Lower leg skin (tissue), 4 donors: ENCODE data around the gene THSD4. TPM values are rescaled to one million over a fixed set of nuclear protein-coding genes. Genes with fewer than 3 reads are reported as not detected.

Experiments used
- DNase-seq, 2 donors: peaks; one replicate each; pipeline ENCODE4 v3.0.0-alpha.2; 2019; ENCODE audit warnings: low spot score in 2 of 2
- H3K4me3 ChIP-seq: fragments of 200-600 bp; sonication (generic); 2 replicates; pipeline ENCODE4 v1.5.1; 2017; ENCODE audit warnings: mild to moderate bottlenecking, low read depth; ENCODE audit not compliant: poor library complexity, severe bottlenecking
- CTCF ChIP-seq, 3 donors: fragments of 450-650 bp; IDR thresholded peaks; one replicate each; pipeline ENCODE4 v1.5.1; 2016; ENCODE audit warnings: antibody characterized with exemption in 3 of 3, mild to moderate bottlenecking in 3 of 3, moderate library complexity in 2 of 3
- POLR2A ChIP-seq, 2 donors: fragments of 450-650 bp; IDR thresholded peaks; one replicate each; pipeline ENCODE4 v1.6.1; 2016 to 2017; ENCODE audit warnings: antibody characterized with exemption in 2 of 2, mild to moderate bottlenecking in 1 of 2, moderate library complexity in 1 of 2
- WGBS, 2 donors: methylation state at CpG; one replicate each; pipeline ENCODE4 v1.1.5; 2018; 5-methylcytosine and 5-hydroxymethylcytosine counted together
- intact Hi-C: fragments of 100-400 bp; cut with DNase I; formaldehyde crosslinking; loops from one replicate; pipeline ENCODE4 v1.15.0; 2023; ENCODE audit warnings: low total_unique reads
- total RNA-seq, 4 donors: library from RNA; depleted of rRNA; stranded (reverse); fragments of >200 nt; gene quantifications; one replicate each; pipeline ENCODE4 v1.1.0, GENCODE V29; 2016

THSD4 gene
- total RNA-seq, 4 donors from 2014 or later, result 9.3 to 39.2 (median 32.8) TPM

GRCh38 chr15:71800835-71801745 is 685.8 kb downstream of the THSD4 start:
- H3K4me3 ChIP-seq, result no peak overlapping the region
- intact Hi-C loops, result no loop called here
- WGBS, 2 donors, result 57 to 59% methylated on average over 17 of the region's 17 CpGs
- no peak for TF ChIP-seq POLR2A (IDR thresholded peaks at IDR 0.05)
- peak in 1 of 3 donors; percentile 52 for TF ChIP-seq CTCF (IDR thresholded peaks at IDR 0.05)
- peak in 1 of 2 donors; percentile 28 for DNase-seq

- no peak overlapping the region for H3K4me3 ChIP-seq
Observed at GRCh38 chr15:71801935-71802655, 686.8 kb downstream of the THSD4 start.

GRCh38 chr15:71802770-71803169 is 687.5 kb downstream of the THSD4 start:
- peak in 1 of 2 donors; percentile 80 for DNase-seq
- H3K4me3 ChIP-seq, result no peak overlapping the region
- WGBS, 2 donors, result 74 to 76% methylated on average over 21 of the region's 21 CpGs
- intact Hi-C loops, result no loop called here
- no peak for TF ChIP-seq POLR2A (IDR thresholded peaks at IDR 0.05)
- TF ChIP-seq CTCF (IDR thresholded peaks at IDR 0.05), result no peak

More at GRCh38 chr15:71801935-71802655, 686.8 kb downstream of the THSD4 start:
- DNase-seq, result peak in 1 of 2 donors; percentile 67
- 93 to 94% methylated on average over 24 of the region's 24 CpGs for WGBS, 2 donors
- intact Hi-C loops, result no loop called here
- TF ChIP-seq CTCF (IDR thresholded peaks at IDR 0.05) (no peak), POLR2A (IDR thresholded peaks at IDR 0.05) (no peak)

GRCh38 chr15:71804226-71804625 is 689.0 kb downstream of the THSD4 start:
- WGBS, 2 donors, result 61 to 69% methylated on average over 5 of the region's 5 CpGs
- intact Hi-C loops, result no loop called here
- TF ChIP-seq CTCF (IDR thresholded peaks at IDR 0.05) (no peak), POLR2A (IDR thresholded peaks at IDR 0.05) (no peak)
- DNase-seq, result no peak
- no peak overlapping the region for H3K4me3 ChIP-seq

- TF ChIP-seq CTCF (IDR thresholded peaks at IDR 0.05) (no peak), POLR2A (IDR thresholded peaks at IDR 0.05) (no peak)
- DNase-seq, result no peak
- H3K4me3 ChIP-seq, result no peak overlapping the region
- 60 to 63% methylated on average over 6 of the region's 6 CpGs for WGBS, 2 donors
- intact Hi-C loops, result no loop called here
Observed at GRCh38 chr15:71804695-71805470, 689.6 kb downstream of the THSD4 start.
